Measurements from ENCODE around the gene GLIPR2. TPM values are rescaled to one million over a fixed set of nuclear protein-coding genes. Genes with fewer than 3 reads are reported as not detected.
"Not testable (repeated sequence)": the region's sequence is repeated elsewhere in the genome, so short reads cannot be mapped to it uniquely, and the experiment has no call there.

GLIPR2 gene
- total RNA-seq, 4 donors from 2014 or later: 3.3 to 5.3 (median 3.9) TPM

DNA sequence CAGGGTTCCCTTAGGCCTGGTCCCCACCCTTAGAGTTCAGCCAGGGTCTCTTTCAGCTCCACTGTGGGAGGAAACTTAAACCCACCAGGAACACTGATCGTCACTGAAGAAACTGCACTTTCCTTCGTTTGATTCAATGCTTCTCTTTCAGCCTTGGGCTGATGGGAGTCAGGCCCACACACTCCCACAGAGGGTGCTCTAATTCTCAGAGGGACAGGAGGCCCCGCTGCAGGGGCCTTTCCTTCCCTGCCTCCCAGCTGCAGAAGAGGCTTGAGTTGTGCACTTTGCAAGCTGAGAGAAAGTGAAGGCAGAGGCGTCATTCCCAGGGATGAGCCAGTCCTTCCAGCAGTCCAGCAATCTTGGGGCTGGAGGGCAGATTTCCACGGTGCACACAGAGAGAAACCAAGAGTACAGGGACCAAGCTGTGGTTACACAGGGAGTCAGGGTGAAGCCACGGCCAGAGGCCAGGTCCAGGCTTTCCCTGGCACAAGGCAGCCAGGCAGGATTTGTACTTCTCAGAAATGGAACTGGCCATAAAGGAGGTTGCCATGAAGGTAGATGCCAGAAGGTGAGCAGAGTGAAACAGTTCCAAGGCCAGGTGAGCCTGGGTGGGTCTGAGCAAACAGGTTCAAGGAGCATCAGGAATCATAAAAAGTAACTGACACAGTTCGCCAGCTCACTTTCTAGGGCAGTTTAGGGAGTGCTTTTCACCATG is 10.4 kb upstream of the GLIPR2 start:
- intact Hi-C loops (cut with DNase I; ENCODE audit: low total_unique reads) (no loop called here), in situ Hi-C loops (cut with MboI; ENCODE audit: low sequenced_read_pairs in 4 of 4) (no loop called here)
- H3K27me3 ChIP-seq: no peaks in the 10 kb centered on the region
- H3K4me3 ChIP-seq: no peak overlapping the region
- DNase-seq (no peak), ATAC-seq (no peak)
- no peak overlapping the region for H3K27ac ChIP-seq
- no peaks in the 10 kb centered on the region for H3K9me3 ChIP-seq
- TF ChIP-seq, protein P1, sequence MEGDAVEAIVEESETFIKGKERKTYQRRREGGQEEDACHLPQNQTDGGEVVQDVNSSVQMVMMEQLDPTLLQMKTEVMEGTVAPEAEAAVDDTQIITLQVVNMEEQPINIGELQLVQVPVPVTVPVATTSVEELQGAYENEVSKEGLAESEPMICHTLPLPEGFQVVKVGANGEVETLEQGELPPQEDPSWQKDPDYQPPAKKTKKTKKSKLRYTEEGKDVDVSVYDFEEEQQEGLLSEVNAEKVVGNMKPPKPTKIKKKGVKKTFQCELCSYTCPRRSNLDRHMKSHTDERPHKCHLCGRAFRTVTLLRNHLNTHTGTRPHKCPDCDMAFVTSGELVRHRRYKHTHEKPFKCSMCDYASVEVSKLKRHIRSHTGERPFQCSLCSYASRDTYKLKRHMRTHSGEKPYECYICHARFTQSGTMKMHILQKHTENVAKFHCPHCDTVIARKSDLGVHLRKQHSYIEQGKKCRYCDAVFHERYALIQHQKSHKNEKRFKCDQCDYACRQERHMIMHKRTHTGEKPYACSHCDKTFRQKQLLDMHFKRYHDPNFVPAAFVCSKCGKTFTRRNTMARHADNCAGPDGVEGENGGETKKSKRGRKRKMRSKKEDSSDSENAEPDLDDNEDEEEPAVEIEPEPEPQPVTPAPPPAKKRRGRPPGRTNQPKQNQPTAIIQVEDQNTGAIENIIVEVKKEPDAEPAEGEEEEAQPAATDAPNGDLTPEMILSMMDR (IDR thresholded peaks at IDR 0.05 in 4 of 5, conservative IDR thresholded peaks at IDR 0.05 in 1 of 5): no peak
- TF ChIP-seq POLR2A (IDR thresholded peaks at IDR 0.05): no peak
- no peaks in the 10 kb centered on the region for H3K4me1 ChIP-seq
- peaks cover 0 to 11% of the 10 kb centered on the region in 2 donors for H3K36me3 ChIP-seq

DNA sequence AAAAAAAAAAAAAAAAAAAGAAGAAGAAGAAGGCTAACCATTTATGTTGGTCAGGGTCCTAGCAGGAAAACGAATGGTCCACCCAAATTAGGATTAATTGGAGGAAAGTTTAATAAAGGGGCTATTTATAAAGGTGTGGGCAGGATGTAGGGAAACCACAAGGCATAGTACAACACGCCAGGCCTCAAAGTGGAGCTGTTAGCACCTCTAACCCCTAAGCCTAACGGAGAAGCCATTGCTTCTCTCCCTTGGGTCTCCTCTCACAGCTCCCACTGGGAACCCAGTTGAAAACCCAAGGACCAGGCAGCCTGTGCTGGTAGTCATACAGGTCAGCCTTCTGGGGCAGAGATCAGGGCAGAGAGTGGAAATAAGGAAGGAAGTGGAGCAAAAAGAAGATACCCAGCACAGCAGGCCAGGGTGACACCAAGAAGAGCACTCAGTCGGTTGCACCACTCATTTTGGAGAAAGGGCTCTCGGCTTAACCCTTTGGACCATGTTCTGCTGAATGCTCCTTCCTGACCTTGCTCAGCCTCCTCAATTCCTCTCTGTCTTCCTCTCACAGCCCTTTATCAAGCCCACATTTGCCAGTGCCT is 8.8 kb upstream of the GLIPR2 start:
- in situ Hi-C loops (cut with MboI; ENCODE audit: low sequenced_read_pairs in 4 of 4) (no loop called here), intact Hi-C loops (cut with DNase I; ENCODE audit: low total_unique reads) (no loop called here)
- H3K4me1 ChIP-seq: no peaks in the 10 kb centered on the region
- H3K27me3 ChIP-seq: no peaks in the 10 kb centered on the region
- H3K4me3 ChIP-seq: no peak overlapping the region
- H3K27ac ChIP-seq: no peak overlapping the region
- peaks cover 0 to 4% of the 10 kb centered on the region in 2 donors for H3K36me3 ChIP-seq
- no peak for TF ChIP-seq POLR2A (IDR thresholded peaks at IDR 0.05)
- TF ChIP-seq, protein P1 (IDR thresholded peaks at IDR 0.05 in 4 of 5, conservative IDR thresholded peaks at IDR 0.05 in 1 of 5): no peak
- no peaks in the 10 kb centered on the region for H3K9me3 ChIP-seq
- DNase-seq (no peak), ATAC-seq (no peak)

DNA sequence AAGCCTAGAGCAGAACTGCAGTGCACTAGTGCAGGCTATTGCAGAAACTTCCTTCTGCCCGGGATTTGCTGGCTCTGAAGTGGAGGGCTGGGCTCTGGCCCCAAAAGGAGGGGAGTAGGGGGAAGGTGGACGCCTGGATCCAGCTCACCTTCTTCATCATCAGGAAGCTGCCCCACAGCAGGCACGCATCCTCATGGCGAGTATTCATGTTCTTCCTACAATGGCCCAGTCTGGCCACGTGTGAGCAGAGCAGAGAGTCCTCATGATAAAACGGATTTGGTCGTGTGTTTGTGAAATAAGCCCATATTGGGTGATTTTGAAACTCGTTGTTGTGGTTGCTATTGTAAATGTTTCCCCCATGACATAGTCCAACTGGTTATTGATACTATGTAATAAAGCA is 8.2 kb upstream of the GLIPR2 start:
- no peak overlapping the region for H3K4me3 ChIP-seq
- H3K27me3 ChIP-seq: no peaks in the 10 kb centered on the region
- no peaks in the 10 kb centered on the region for H3K4me1 ChIP-seq
- DNase-seq: no peak
- H3K9me3 ChIP-seq: no peaks in the 10 kb centered on the region
- no peak overlapping the region for H3K27ac ChIP-seq
- H3K36me3 ChIP-seq: no peaks in the 10 kb centered on the region
- ATAC-seq: no peak
- intact Hi-C loops (cut with DNase I; ENCODE audit: low total_unique reads) (no loop called here), in situ Hi-C loops (cut with MboI; ENCODE audit: low sequenced_read_pairs in 4 of 4) (no loop called here)
- no peak for TF ChIP-seq POLR2A (IDR thresholded peaks at IDR 0.05)
- TF ChIP-seq, protein P1 (IDR thresholded peaks at IDR 0.05 in 4 of 5, conservative IDR thresholded peaks at IDR 0.05 in 1 of 5): no peak

DNA sequence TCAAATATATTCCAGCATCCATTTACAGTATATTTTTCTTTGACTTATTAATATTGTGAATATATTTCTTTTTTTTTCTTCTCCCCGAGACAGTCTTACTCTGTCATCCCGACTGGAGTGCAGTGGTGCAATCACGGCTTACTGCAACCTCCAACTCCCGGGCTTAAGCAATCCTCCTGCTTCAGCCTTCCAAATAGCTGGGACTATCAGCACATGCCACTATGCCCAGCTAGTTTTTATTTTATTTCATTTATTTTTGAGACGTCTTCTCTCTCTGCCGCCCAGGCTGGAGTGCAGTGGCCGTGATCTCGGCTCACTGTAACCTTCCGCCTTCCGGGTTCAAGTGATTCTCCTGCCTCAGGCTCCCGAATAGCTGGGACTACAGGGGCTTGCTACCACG is 7.4 kb upstream of the GLIPR2 start:
- DNase-seq (no peak), ATAC-seq (no peak)
- no peaks in the 10 kb centered on the region for H3K36me3 ChIP-seq
- TF ChIP-seq, protein P1 (IDR thresholded peaks at IDR 0.05 in 4 of 5, conservative IDR thresholded peaks at IDR 0.05 in 1 of 5): no peak
- TF ChIP-seq POLR2A (IDR thresholded peaks at IDR 0.05): no peak
- in situ Hi-C loops (cut with MboI; ENCODE audit: low sequenced_read_pairs in 4 of 4) (no loop called here), intact Hi-C loops (cut with DNase I; ENCODE audit: low total_unique reads) (no loop called here)
- H3K4me3 ChIP-seq: no peak overlapping the region
- H3K27ac ChIP-seq: no peak overlapping the region
- no peaks in the 10 kb centered on the region for H3K9me3 ChIP-seq
- no peaks in the 10 kb centered on the region for H3K4me1 ChIP-seq
- no peaks in the 10 kb centered on the region for H3K27me3 ChIP-seq

DNA sequence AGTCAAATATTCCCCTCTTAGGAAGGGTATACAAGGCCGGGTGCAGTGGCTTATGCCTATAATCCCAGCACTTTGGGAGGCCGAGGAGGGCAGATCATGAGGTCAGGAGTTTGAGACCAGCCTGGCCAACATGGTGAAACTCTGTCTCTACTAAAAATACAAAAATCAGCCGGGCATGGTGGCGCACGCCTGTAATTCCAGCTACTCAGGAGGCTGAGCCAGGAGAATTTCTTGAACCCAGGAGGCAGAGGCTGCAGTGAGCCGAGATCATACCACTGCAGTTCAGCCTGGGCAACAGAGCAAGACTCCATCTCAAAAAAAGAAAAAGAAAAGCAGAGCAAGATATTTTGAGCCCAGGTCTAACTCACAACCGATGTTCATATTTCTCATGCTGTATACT is 4.9 kb upstream of the GLIPR2 start:
- H3K27me3 ChIP-seq; in situ Hi-C loops (cut with MboI; ENCODE audit: low sequenced_read_pairs in 4 of 4); H3K9me3 ChIP-seq; H3K4me1 ChIP-seq; ATAC-seq; H3K27ac ChIP-seq; DNase-seq; H3K4me3 ChIP-seq; H3K36me3 ChIP-seq; intact Hi-C loops (cut with DNase I; ENCODE audit: low total_unique reads): not testable (repeated sequence)
